NCI-H748 treated with DMSO at 0.1 percent for 48 hours (cell line): ENCODE data around the gene STRBP.
A peak's percentile ranks its signal among the peaks of the same experiment; 100 is the strongest.
"Not testable (repeated sequence)": the region's sequence is repeated elsewhere in the genome, so short reads cannot be mapped to it uniquely, and the experiment has no call there.

Experiments
- DNase-seq: peaks from one replicate; lab custom pipeline; 2025; lab: John Stamatoyannopoulos, UW

STRBP gene

GRCh38 chr9:123268465-123269259, at the start of gene STRBP:
Gene STRBP (minus strand): TSS chr9:123268586. CDS start chr9:123184134, 84,452 bp downstream.
- peak; percentile 79 for DNase-seq

- DNase-seq: no peak
Measured at GRCh38 chr9:123316053-123316718, 47.8 kb upstream of the STRBP start.

GRCh38 chr9:123315635-123316034, 47.2 kb upstream of the STRBP start:
- DNase-seq: no peak

- no peak for DNase-seq
Measured at GRCh38 chr9:123314617-123315016, 46.2 kb upstream of the STRBP start.

GRCh38 chr9:123312306-123312877, 44.0 kb upstream of the STRBP start:
- DNase-seq: no peak

- no peak for DNase-seq
Measured at GRCh38 chr9:123311250-123311752, 42.9 kb upstream of the STRBP start.

- DNase-seq: no peak
Measured at GRCh38 chr9:123310551-123311249, 42.3 kb upstream of the STRBP start.

- no peak for DNase-seq
Measured at GRCh38 chr9:123309611-123310010, 41.2 kb upstream of the STRBP start.

- DNase-seq: no peak
Measured at GRCh38 chr9:123305879-123306278, 37.5 kb upstream of the STRBP start.

- DNase-seq: no peak
Measured at GRCh38 chr9:123304340-123304691, 35.9 kb upstream of the STRBP start.

GRCh38 chr9:123302348-123303214, 34.2 kb upstream of the STRBP start:
- DNase-seq: no peak

GRCh38 chr9:123301936-123302335, 33.5 kb upstream of the STRBP start:
- not testable (repeated sequence) for DNase-seq

GRCh38 chr9:123300554-123300953, 32.2 kb upstream of the STRBP start:
- DNase-seq: no peak

- DNase-seq: no peak
Measured at GRCh38 chr9:123299558-123300126, 31.3 kb upstream of the STRBP start.

GRCh38 chr9:123296174-123296573, 27.8 kb upstream of the STRBP start:
- no peak for DNase-seq

GRCh38 chr9:123291736-123292135, 23.4 kb upstream of the STRBP start:
- DNase-seq: no peak

GRCh38 chr9:123290764-123291163, 22.4 kb upstream of the STRBP start:
- no peak for DNase-seq

- DNase-seq: no peak
Measured at GRCh38 chr9:123287639-123288038, 19.3 kb upstream of the STRBP start.

GRCh38 chr9:123286324-123286723, 17.9 kb upstream of the STRBP start:
- DNase-seq: no peak

GRCh38 chr9:123284656-123285055, 16.3 kb upstream of the STRBP start:
- no peak for DNase-seq

GRCh38 chr9:123283455-123283854, 15.1 kb upstream of the STRBP start:
- DNase-seq: no peak
